GM21367 (cell line): ENCODE measurements around the gene PIK3AP1.
"Not testable (repeated sequence)": the region's sequence is repeated elsewhere in the genome, so short reads cannot be mapped to it uniquely, and the experiment has no call there.

ENCODE experiments used
- ATAC-seq: cut with Tn5 transposase; IDR thresholded peaks from one replicate; pipeline ENCODE4 v1.9.1; 2021; ENCODE audit not compliant: unreplicated experiment

Gene PIK3AP1, protein sequence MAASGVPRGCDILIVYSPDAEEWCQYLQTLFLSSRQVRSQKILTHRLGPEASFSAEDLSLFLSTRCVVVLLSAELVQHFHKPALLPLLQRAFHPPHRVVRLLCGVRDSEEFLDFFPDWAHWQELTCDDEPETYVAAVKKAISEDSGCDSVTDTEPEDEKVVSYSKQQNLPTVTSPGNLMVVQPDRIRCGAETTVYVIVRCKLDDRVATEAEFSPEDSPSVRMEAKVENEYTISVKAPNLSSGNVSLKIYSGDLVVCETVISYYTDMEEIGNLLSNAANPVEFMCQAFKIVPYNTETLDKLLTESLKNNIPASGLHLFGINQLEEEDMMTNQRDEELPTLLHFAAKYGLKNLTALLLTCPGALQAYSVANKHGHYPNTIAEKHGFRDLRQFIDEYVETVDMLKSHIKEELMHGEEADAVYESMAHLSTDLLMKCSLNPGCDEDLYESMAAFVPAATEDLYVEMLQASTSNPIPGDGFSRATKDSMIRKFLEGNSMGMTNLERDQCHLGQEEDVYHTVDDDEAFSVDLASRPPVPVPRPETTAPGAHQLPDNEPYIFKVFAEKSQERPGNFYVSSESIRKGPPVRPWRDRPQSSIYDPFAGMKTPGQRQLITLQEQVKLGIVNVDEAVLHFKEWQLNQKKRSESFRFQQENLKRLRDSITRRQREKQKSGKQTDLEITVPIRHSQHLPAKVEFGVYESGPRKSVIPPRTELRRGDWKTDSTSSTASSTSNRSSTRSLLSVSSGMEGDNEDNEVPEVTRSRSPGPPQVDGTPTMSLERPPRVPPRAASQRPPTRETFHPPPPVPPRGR

DNA sequence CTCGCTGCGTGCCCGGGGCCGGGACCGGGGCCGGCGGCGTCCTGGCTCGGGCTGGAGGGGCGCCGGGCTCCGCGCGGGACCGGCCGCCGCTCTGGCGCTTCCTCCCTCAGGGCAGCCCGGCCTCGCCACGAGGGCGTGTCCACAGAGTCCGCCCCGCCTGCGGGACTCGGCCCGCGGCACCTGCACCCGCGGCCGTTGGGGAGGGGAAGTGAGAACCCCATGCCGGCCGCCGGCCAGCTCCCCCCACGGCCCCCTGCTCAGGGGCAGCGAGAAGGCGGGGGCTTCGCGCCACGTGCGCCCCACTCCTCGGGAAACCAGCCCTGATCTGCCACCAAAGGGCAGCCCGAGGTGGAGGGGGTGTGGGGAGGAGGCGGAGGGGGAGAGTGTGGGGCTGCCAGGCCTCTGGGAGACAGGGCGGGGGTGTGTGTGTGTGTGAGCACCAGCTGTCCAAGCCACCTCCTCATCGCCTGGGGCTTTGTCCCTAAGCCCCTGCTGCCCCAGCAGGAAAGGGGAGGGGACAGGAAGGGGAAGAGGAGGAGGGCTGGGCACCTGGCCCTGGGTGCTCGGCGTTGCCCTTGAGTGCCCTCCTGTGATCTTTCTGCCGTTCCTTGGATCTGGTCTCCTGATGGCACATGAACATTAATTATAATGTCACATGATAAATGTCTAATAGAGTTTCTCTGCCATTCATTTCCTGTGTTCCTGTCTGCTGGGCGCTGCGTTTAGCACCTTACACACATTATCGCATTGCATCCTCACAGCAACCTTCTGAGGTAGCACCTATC lies at the start of gene PIK3AP1:
PIK3AP1 (minus strand) TSS at position 93 of the 785 bp plus-strand sequence. CDS start 120 bp downstream, outside the sequence.
- peak; percentile 41 for ATAC-seq

DNA sequence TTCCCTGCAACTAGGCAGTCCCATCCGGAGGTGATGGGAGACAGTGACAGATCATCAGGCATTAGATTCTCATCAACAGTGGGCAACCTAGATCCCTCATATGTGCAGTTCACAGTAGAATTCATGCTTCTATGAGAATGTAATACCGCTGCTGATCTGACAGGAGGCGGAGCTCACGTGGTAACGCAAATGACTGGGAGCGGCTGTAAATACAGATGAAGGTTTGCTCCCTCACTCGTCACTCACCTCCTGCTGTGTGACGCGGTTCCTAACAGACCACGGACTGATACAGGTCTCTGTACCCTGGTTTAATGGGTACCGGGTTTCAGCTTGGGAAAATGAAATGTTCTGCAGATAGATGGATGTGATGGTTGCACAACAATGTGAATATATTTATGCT lies 47.8 kb upstream of the PIK3AP1 start:
- ATAC-seq, result no peak

GRCh38 chr10:96767611-96768010 lies 47.3 kb upstream of the PIK3AP1 start:
- no peak for ATAC-seq

DNA sequence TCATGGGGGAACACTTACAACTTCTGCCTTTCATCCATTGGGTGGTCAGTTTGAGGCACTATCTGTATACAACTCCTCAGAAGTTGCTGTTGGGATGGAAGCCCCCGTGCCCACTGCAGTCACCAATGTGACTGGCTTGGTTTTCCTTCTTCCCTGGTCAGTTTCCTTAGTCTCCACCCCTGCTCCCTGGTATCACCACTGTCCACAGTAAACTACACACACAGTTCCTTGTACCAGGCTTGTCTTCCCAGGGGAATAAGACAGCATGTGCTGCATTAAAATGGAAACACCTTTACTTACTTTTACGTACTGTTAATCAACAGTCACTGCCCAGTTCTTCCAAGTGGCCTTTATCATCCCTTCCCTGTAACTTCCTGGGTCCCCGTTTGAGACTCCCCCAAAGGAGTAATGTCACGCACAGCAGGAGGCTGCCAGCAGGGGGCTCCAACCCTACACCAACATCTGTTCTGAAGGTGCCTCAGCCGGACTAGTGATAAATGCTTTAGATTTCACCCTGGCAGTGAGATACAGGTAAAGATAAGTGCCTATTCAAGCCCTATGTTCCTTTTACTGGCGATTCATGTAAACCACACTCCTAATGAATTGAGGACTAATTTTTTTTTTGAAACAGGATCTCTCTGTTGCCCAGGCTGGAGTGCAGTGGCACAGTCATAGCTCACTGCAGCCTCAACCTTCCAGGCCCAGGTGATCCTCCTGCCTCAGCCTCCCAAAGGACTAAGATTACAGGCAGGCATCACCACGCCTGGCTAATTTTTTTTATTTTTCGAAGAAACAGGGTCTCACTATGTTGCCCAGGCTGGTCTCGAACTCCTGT lies 45.3 kb upstream of the PIK3AP1 start:
- peak; percentile 62 for ATAC-seq

DNA sequence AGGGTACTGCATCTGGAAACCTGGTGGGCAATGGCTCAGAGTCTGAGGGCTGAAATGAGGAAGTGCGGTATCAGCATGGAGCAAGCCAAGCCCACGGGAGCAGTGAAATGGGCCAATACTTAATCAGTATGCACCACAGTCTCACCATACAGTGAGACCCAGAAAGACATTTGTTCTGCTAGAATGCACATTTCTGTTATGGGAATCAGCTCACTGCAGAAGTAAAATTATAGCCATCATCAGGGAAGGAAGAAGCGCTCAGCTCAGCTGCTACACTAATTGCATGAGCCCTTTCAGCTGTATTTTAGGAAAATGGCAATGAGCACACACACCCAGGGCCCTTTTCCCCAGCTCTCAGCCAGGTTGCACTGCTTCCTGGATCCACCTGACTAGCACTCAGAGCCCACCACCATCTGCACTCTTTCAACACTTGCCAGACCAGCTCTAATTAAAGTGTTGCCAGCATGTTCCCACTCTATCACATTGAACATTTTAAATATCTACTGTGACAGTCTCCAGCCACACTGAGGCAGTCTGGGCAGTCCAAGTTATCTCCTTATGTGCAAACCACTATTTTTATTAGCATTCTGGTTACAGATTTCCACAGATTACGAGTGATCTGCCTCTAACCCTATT lies 44.2 kb upstream of the PIK3AP1 start:
- no peak for ATAC-seq

GRCh38 chr10:96758423-96758822 lies 38.1 kb upstream of the PIK3AP1 start:
- ATAC-seq, result peak; percentile 91

GRCh38 chr10:96756111-96756903 lies 36.0 kb upstream of the PIK3AP1 start:
- ATAC-seq, result no peak

DNA sequence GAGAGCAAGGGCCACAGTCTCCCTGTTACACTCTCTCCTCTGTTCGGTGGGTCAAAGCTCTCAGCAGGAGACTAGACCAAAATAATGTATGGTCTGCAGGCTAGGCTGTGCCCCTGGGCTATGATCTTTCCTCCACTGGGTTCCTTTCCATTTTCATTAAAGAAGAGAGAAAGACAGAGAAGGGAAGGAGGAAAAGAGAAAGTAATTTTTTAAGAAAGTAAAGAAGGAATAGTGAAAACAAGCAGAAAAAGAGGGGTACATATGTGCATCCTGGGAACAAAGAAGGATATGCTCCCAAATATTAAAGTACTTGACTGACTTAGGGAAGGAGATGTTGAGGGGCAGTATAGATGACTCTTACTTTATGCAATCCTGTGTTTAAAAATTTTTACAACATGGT lies 33.6 kb upstream of the PIK3AP1 start:
- ATAC-seq, result no peak

GRCh38 chr10:96752375-96752774 lies 32.1 kb upstream of the PIK3AP1 start:
- no peak for ATAC-seq

DNA sequence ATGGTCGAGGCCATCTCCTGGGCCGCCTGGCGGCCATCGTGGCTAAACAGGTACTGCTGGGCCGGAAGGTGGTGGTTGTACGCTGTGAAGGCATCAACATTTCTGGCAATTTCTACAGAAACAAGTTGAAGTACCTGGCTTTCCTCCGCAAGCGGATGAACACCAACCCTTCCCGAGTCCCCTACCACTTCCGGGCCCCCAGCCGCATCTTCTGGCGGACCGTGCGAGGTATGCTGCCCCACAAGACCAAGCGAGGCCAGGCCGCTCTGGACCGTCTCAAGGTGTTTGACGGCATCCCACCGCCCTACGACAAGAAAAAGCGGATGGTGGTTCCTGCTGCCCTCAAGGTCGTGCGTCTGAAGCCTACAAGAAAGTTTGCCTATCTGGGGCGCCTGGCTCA lies 30.0 kb upstream of the PIK3AP1 start:
- ATAC-seq, result not testable (repeated sequence)

- ATAC-seq, result peak; percentile 84
These were observed 27.6 kb upstream of the PIK3AP1 start for GRCh38 chr10:96747734-96748550.

GRCh38 chr10:96746503-96746902 lies 26.2 kb upstream of the PIK3AP1 start:
- no peak for ATAC-seq

DNA sequence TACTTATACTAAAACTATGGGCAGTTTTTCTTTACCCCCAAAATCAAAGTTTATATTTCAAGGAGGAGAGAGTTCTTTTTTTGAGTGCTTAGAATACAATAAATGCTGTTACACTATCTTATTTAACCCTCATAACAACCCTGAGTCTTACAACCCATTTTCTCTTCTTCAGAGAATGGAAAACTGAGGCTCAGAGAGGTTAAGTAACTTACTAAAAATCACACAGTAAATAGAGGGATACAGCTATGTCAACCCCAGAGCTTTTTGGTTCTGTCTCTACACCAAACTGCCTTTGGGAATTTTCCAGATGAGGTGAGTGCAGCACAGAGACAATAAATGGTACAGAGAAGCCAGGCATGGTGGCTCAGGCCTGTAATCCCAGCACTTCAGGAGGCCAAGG lies 25.6 kb upstream of the PIK3AP1 start:
- no peak for ATAC-seq

DNA sequence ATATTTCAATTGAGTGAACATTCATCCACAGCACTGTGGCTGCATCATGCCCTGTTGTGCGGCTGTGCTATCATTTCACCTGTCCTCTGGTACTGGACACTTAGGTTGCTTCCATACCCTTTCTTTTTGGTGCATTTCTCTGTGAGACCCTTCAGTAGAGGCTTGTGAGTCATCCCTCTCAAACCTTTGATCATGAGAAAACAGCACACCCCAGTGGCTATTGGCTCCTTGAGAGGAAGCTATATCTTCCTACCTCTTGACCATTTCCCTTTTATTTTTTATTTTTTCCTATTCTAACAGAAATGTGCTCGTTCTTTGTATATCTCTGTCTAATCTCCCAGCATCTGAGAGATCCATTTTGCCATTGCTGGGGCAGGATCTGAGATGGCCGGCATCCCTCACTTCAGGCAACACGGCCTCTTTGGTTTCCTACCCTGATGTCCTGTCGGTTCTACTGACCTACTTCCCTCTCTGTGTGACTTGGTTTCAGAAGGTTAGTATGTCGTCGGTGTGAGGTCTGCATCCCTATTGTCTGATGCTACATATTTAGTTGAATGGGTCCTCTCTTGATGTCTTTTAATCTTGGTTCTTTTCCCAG lies 23.8 kb upstream of the PIK3AP1 start:
- no peak for ATAC-seq

GRCh38 chr10:96741557-96741956 lies 21.2 kb upstream of the PIK3AP1 start:
- ATAC-seq, result not testable (repeated sequence)

GRCh38 chr10:96740579-96741281 lies 20.4 kb upstream of the PIK3AP1 start:
- no peak for ATAC-seq

DNA sequence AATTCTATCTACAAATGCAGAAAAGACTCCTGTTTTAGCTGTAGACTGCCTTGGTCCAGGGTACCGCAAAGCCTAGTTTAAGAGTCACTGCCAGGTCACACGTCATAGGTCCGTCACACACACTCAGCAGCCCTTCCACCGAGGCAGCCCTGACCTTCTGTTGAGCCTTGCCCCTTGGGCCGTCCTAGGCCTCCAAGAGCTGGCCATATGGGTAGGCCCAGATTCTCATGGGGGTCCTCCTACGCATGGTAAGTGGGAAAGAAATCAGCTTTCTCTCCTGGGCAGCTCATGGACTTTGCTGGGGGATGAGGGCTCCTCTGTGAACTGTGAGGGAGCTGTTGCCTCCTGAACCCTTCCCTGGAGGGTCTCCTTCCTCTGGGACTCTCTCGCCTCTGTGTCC lies 19.8 kb upstream of the PIK3AP1 start:
- ATAC-seq, result no peak
